GM12874 (cell line): ENCODE measurements around the gene QRFP.

Experiments
- CTCF ChIP-seq: IDR thresholded peaks from 2 replicates; pipeline ENCODE4 v1.5.1; 2011; ENCODE audit warnings: low read depth, mild to moderate bottlenecking, control low read depth, low read length, moderate library complexity; ENCODE audit not compliant: insufficient read depth

The QRFP gene

DNA sequence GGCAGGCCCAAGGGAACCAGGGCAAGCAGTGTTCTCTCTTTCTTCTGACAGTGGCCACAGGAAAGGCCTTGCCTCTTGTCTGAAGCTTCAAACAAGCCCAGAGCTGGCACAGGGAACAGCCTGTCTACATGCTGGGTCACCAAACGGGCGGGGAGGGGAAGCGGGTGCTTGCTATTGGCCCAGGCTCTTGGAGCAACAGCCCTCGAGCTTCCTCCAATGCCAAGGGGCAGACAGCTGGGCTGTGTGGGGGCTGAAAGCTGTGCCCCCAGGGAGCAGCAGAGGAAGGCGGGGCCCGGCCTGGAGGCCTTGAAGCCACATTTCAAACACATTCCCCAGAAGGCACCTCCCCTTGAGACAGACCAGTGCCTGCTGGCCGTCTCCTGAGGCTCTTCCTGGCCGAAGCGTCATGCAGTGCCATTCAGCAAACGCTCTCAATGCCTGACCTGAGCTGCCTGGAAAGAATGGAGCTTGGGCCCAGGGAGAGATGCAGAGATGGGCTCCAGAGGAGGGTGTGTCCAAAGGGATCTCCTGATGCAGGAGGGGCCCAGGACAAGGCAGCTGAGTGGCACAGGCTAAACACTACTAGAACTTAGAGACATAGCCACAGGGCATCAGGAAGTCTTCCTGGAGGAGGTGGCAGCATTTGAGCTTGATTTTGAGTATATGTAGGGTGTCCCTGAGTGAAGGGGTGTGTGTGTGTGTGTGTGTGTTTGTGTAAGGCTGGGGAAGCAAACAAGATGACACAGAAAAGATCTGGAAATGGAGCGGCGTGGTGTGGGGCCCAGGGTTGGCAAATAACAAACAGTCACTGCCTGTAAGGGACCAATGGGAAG is 39.9 kb upstream of the QRFP start:
- TF ChIP-seq CTCF = no peak

DNA sequence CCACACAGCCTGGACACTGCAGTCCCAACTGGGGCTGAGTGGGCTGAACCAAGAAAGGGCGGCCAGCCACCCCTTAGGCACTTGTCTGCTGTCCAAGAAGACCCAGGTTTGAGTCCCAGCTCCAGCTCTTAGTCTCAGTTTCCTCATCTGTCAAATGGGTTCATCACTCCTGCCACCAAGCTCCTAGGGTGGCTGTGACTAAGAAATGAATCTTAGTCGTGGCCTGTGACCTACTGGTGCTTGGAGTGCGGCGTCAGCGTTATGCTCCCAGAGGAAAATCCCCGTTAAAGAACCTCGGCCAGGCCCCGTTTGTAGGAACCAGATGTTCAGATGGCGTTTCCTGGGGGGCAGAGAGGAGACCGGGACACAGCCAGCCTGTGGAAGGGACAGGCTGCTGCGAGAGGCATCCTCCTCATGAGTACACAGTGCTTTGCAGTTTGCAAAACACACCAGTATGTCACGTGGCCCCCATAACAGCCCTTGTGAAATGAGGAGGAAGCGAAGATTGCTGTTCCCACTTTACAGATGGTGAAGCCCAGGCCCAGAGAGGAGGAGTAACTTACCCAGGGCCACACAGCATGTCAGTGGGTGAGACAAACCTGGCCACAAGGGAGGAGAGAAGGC is 39.1 kb upstream of the QRFP start:
- no peak for TF ChIP-seq CTCF

GRCh38 chr9:130934702-130935647 is 38.4 kb upstream of the QRFP start:
- TF ChIP-seq CTCF = no peak

DNA sequence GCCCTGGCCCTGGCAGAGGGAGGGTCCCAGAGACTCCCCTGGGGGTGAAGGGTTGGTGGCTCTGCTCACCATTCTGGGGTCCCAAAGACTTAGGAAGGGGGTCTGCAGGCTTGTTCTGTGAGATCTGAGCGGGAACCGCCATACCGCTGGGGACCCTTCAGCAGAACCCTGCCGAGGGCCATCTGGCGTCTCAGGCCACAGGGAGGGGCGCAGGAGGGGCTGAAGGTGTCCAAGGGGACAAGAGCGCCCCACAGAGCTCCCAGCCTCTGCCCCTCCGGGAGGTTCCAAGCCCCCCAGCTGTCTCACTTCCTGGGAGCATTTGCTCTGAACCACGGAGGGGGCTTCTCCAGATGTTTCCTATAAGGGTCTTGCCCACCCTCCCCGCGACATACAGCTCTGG is 37.6 kb upstream of the QRFP start:
- TF ChIP-seq CTCF = no peak

- no peak for TF ChIP-seq CTCF
Observed at GRCh38 chr9:130933114-130934046, 36.8 kb upstream of the QRFP start.

DNA sequence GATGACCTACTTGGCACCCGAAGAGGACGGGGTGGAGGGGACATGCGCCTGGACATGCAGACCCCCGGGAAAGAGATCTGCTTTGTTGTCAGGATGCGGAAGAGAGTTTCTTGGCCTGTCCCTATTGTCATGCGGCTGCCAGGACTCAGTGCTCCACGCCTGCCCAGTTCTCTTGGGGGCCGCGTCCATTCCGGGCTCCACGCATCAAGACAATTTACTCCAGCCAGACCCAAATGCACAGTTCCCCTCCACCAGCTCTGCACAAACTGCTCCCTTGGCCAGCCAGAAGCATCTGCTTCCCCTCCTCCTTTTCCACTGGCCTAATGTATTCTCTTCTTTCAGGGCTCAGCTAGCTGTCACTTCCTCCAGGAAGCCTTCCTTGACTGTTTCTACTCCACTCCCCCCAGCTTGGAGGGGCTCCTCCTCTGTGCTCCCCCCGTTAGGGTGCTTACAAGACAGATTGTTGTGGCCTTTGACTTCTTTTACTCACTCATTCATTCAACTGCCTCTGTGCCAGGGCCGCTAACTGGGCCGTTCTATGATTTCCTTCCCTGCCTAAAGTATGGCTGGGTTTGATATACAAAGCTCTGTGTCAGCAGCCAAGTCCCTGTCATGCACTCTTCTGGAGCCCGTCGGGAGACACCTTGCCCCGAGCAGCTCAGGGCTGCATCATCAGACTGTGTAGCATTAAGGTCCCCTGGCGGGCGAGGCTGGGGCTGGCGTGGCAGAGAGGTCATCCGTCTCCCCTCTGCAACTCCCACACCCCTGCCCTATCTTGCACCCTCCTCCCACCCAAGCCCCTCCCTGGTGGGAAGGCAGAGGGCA is 35.9 kb upstream of the QRFP start:
- peak; percentile 40 for TF ChIP-seq CTCF
